Lower lobe of right lung (tissue), 2 donors: ENCODE results near the gene MARF1. TPM values are rescaled to one million over a fixed set of nuclear protein-coding genes. Genes with fewer than 3 reads are reported as not detected.

ENCODE experiments used
- ATAC-seq, 2 donors: fragments of 200-7000 bp; cut with Tn5 transposase; one replicate each; pipeline ENCODE4 v1.9.1; 2020 to 2022; ENCODE audit warnings: mild to moderate bottlenecking in 2 of 2, moderate library complexity in 2 of 2
- DNase-seq: peaks from one replicate; pipeline ENCODE4 v3.0.0-alpha.2; 2020
- H3K27ac ChIP-seq: fragments of 200-600 bp; one replicate; pipeline ENCODE4 v1.8.0; 2022
- H3K27me3 ChIP-seq: fragments of 200-600 bp; one replicate; pipeline ENCODE4 v1.8.0; 2022; ENCODE audit warnings: low read depth
- H3K36me3 ChIP-seq: fragments of 200-600 bp; one replicate; pipeline ENCODE4 v1.8.0; 2022; ENCODE audit warnings: mild to moderate bottlenecking
- H3K4me1 ChIP-seq: fragments of 200-600 bp; one replicate; pipeline ENCODE4 v1.8.0; 2022
- H3K4me3 ChIP-seq: fragments of 200-600 bp; one replicate; pipeline ENCODE4 v1.8.0; 2022; ENCODE audit warnings: mild to moderate bottlenecking
- H3K9me3 ChIP-seq: fragments of 200-600 bp; one replicate; pipeline ENCODE4 v1.8.0; 2022
- CTCF ChIP-seq: fragments of 200-600 bp; IDR thresholded peaks from one replicate; pipeline ENCODE4 v1.8.0; 2022; ENCODE audit warnings: antibody characterized with exemption, mild to moderate bottlenecking
- intact Hi-C: fragments of 100-400 bp; cut with DNase I; formaldehyde crosslinking; loops from one replicate; pipeline ENCODE4 v1.11.0; 2022
- total RNA-seq: library from RNA; stranded (reverse); fragmentation: NEBNext Ultra II Directional; extraction: Animal tissue kit (Norgen Biotek cat#: 25700); gene quantifications from one replicate; pipeline ENCODE4 v1.2.1, GENCODE V29; 2021
- donor health status: DM: no; HTN: yes; CAD: no; lungs with severe emphysema.

The MARF1 gene
- total RNA-seq, 1 donor from 2014 or later = 111 TPM

- Histone ChIP-seq H3K4me1 (no peaks in the 10 kb centered on the region), H3K4me3 (no peak overlapping the region), H3K36me3 (no peaks in the 10 kb centered on the region), H3K27me3 (no peaks in the 10 kb centered on the region), H3K27ac (no peak overlapping the region), H3K9me3 (no peaks in the 10 kb centered on the region)
- ATAC-seq (no peak), DNase-seq (no peak)
- intact Hi-C loops = no loop called here
- no peak for TF ChIP-seq CTCF
Observed at GRCh38 chr16:15564604-15565339, 78.2 kb downstream of the MARF1 start.

GRCh38 chr16:15559176-15559575, 83.8 kb downstream of the MARF1 start:
- no peak overlapping the region for H3K27ac ChIP-seq
- intact Hi-C loops = no loop called here
- DNase-seq (no peak), ATAC-seq (no peak)
- H3K9me3 ChIP-seq = no peaks in the 10 kb centered on the region
- H3K27me3 ChIP-seq = no peaks in the 10 kb centered on the region
- no peaks in the 10 kb centered on the region for H3K4me1 ChIP-seq
- H3K36me3 ChIP-seq = no peaks in the 10 kb centered on the region
- H3K4me3 ChIP-seq = no peak overlapping the region
- no peak for TF ChIP-seq CTCF

- DNase-seq = no peak
- TF ChIP-seq CTCF = no peak
- Histone ChIP-seq H3K27me3 (no peaks in the 10 kb centered on the region), H3K36me3 (no peaks in the 10 kb centered on the region), H3K27ac (no peak overlapping the region), H3K4me1 (no peaks in the 10 kb centered on the region), H3K4me3 (no peak overlapping the region), H3K9me3 (no peaks in the 10 kb centered on the region)
- ATAC-seq = no peak
- intact Hi-C loops = no loop called here
Observed at GRCh38 chr16:15557258-15557657, 85.7 kb downstream of the MARF1 start.

GRCh38 chr16:15556130-15556529, 86.8 kb downstream of the MARF1 start:
- ATAC-seq = no peak

GRCh38 chr16:15553313-15554088, 89.5 kb downstream of the MARF1 start:
- Histone ChIP-seq H3K27me3 (no peaks in the 10 kb centered on the region), H3K36me3 (no peaks in the 10 kb centered on the region), H3K4me3 (no peak overlapping the region), H3K4me1 (no peaks in the 10 kb centered on the region), H3K9me3 (no peaks in the 10 kb centered on the region), H3K27ac (no peak overlapping the region)
- intact Hi-C loops = no loop called here
- TF ChIP-seq CTCF = no peak
- ATAC-seq = no peak
- no peak for DNase-seq

More at GRCh38 chr16:15556130-15556529, 86.8 kb downstream of the MARF1 start:
- Histone ChIP-seq H3K36me3 (no peaks in the 10 kb centered on the region), H3K27ac (no peak overlapping the region), H3K9me3 (no peaks in the 10 kb centered on the region), H3K4me1 (no peaks in the 10 kb centered on the region), H3K4me3 (no peak overlapping the region), H3K27me3 (no peaks in the 10 kb centered on the region)
- TF ChIP-seq CTCF = no peak
- DNase-seq = no peak
- intact Hi-C loops = no loop called here
